Heart left ventricle (tissue), 13 donors: ENCODE data around the gene SBNO1.

Experiments
- POLR2A ChIP-seq, 2 donors: fragments of 450-650 bp; IDR thresholded peaks; one replicate each; pipeline ENCODE4 v1.6.1; 2017; ENCODE audit warnings: antibody characterized with exemption in 2 of 2, mild to moderate bottlenecking in 2 of 2, moderate library complexity in 2 of 2
- TF ChIP-seq, protein P1 (sequence below), 12 donors: fragments of 200-600 bp; sonication (generic) in 4 of 12; IDR thresholded peaks; one replicate each; pipeline versions ENCODE4 v1.5.0 to v1.8.0; 2018 to 2022; ENCODE audit warnings: antibody characterized with exemption in 12 of 12, mild to moderate bottlenecking in 5 of 12
- donor health status: ischemic (EF 13 %, LVEDD 7.1; RV severe dilation, severe dysfunction).
- donor health status: DM: no; HTN: yes; CAD: no.
- donor health status: DM: no; HTN: no; CAD: no.
- donor health status: ischemic (EF 25% LVEDD 6.9; RV normal size, moderate dysfunction).
- donor health status: ischemic (EF 25% LVEDD 5.7; RV mildly dilated, moderate dysfunction).
- donor health status: ischemic (EF 35%, LVEDD 5.7; RV mildly dilated, moderate dysfunction).
- donor health status: nonischemic (EF 11% LVEDD 7.7; RV severe dilation, severe dysfunction).
- donor health status: DM: yes; HTN: yes; CAD: no.
- donor health status: PGD.
- donor health status: ischemic (EF 29% LVEDD 5.4; RV normal size, mild dysfunction).
- donor health status: nonischemic (EF 23%, LVEDD 6.1; RV moderate dilation, normal function).

DNA sequence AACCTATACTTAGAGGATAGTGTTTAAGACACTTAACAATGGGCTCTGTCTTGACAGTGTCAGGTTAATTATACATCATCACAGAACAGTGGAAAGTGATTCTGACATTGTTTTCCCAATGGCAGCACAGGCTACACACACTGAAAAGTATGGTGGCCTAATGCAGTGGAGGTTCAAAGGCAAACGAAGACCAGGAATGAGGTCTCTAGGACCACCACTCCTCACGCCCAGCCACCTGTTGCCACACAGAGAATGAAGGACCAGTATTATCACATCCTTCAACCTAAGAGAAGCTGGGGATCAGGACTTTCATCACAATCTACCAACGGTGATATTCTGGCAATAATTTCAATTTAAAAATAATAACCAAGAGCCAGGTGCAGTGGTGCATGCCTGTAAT lies 58.4 kb downstream of the SBNO1 start:
- TF ChIP-seq, protein P1, sequence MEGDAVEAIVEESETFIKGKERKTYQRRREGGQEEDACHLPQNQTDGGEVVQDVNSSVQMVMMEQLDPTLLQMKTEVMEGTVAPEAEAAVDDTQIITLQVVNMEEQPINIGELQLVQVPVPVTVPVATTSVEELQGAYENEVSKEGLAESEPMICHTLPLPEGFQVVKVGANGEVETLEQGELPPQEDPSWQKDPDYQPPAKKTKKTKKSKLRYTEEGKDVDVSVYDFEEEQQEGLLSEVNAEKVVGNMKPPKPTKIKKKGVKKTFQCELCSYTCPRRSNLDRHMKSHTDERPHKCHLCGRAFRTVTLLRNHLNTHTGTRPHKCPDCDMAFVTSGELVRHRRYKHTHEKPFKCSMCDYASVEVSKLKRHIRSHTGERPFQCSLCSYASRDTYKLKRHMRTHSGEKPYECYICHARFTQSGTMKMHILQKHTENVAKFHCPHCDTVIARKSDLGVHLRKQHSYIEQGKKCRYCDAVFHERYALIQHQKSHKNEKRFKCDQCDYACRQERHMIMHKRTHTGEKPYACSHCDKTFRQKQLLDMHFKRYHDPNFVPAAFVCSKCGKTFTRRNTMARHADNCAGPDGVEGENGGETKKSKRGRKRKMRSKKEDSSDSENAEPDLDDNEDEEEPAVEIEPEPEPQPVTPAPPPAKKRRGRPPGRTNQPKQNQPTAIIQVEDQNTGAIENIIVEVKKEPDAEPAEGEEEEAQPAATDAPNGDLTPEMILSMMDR (IDR thresholded peaks at IDR 0.05), result no peak
- no peak for TF ChIP-seq POLR2A (IDR thresholded peaks at IDR 0.05)
